C4-2B (cell line): ENCODE results near the gene NHLH2.

Experiments
- H3K27ac ChIP-seq: fragments of 450-650 bp; 2 replicates; pipeline ENCODE4 v1.5.1; 2017
- ZFX ChIP-seq: fragments of 450-650 bp; IDR thresholded peaks from 2 replicates; pipeline ENCODE4 v1.6.1; 2017
- TF ChIP-seq, protein P1 (sequence below): fragments of 450-650 bp; conservative IDR thresholded peaks from 2 replicates; pipeline ENCODE4 v1.5.1; 2017; ENCODE audit warnings: mild to moderate bottlenecking

NHLH2 gene

DNA sequence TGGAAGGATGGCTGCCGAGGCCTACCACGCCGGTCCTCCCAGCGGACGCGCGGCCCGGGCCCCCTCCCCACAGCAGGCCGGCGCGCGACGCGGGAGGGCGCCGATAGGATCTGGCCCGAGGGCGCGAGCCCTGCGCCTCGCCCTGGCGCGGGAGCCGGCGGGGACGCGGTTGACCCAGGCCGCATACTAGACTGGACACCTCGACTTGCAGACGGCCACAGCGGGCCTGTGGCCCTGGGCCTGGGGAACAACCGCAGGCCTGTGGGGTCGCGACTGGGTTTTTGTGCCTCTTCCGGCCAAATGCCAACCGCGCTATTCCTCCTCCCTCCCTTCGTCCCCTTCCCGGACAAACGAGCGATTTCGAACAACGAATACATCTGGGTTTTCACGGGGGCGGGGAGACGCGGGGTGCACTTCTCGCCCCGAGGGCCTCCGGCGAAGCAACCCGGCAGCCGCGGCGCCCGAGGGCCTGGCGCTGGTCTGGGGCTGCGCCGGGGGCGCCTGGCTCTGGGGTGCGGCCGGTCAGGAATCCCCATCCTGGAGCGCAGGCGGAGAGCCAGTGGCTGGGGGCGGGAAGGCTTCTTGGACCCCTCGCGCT lies 2.4 kb downstream of the NHLH2 start:
- no peak overlapping the region for H3K27ac ChIP-seq
- TF ChIP-seq, protein P1, sequence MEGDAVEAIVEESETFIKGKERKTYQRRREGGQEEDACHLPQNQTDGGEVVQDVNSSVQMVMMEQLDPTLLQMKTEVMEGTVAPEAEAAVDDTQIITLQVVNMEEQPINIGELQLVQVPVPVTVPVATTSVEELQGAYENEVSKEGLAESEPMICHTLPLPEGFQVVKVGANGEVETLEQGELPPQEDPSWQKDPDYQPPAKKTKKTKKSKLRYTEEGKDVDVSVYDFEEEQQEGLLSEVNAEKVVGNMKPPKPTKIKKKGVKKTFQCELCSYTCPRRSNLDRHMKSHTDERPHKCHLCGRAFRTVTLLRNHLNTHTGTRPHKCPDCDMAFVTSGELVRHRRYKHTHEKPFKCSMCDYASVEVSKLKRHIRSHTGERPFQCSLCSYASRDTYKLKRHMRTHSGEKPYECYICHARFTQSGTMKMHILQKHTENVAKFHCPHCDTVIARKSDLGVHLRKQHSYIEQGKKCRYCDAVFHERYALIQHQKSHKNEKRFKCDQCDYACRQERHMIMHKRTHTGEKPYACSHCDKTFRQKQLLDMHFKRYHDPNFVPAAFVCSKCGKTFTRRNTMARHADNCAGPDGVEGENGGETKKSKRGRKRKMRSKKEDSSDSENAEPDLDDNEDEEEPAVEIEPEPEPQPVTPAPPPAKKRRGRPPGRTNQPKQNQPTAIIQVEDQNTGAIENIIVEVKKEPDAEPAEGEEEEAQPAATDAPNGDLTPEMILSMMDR: no peak
- TF ChIP-seq ZFX: no peak

DNA sequence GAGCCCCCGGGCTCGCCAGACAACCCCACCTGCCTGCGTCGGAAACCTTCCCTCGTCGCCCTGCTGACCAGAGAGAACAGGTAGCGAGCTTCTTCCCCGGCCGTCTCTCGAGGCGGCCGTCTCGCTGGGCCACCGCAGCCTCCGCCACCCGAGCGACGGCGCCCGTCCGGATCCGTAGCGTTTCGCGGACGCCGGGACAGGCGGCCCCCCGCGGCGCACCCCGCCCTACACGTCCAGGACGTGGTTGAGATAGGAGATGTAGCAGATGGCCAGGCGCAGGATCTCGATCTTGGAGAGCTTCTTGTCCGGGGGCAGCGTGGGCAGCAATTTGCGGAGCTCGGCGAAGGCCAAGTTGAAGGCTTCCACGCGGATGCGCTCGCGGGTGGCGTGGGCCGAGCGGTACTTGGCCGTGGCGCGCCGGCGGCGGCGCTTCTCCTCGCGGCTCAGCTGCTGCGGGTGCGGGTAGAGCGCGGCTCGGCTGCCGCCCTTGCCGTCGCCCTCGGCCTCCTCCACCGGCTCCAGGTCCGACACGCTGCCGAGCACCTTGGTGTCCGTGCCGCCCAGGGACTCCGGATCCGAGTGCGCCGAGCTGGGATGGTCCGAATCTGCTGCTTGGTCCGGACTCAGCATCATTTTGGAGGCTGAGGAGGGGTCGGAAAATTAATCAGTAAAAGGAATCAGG lies 3.0 kb downstream of the NHLH2 start:
- no peak overlapping the region for H3K27ac ChIP-seq
- no peak for TF ChIP-seq ZFX
- TF ChIP-seq, protein P1: no peak

DNA sequence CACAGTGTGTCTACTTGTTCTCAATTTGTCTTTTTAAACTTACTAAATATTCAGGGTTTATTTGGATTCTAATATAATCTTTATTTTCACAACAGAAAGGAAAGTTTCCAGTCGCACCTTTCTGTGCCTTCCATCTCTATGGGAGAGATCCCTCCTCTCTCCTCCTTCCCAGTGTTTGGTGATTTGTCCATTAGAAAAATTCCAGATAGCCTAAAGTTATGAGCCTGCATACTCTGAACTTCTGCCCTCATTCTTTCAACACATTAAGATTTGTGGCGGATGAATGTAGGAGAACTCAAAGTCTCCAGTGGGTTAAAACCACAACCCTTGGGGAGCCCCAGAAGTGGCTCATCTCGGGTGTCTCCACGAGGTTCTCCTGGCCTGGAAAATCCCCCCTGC lies 3.6 kb downstream of the NHLH2 start:
- TF ChIP-seq ZFX: no peak
- TF ChIP-seq, protein P1: no peak
- no peak overlapping the region for H3K27ac ChIP-seq

DNA sequence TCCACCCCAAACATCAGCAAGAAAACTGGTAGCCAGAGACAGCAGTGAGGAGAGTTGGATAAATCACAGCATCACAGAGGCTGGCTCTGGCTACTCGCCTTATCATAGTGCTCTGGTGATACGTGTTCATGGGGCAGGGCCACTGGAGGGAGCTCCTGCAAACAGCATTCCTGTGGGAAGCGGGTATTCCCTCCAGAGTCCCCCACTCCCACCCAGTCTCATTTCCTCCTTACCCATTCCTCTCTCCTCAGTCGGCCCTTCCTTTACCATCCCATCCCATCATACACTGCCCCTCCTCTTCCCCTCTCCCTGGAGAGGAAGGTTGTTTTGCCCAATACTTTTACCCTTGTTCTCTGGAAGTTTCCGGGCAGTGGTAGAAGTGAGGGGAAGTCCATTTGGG lies 7.1 kb downstream of the NHLH2 start:
- TF ChIP-seq ZFX: no peak
- TF ChIP-seq, protein P1: peak; percentile 21
- H3K27ac ChIP-seq: no peak overlapping the region

DNA sequence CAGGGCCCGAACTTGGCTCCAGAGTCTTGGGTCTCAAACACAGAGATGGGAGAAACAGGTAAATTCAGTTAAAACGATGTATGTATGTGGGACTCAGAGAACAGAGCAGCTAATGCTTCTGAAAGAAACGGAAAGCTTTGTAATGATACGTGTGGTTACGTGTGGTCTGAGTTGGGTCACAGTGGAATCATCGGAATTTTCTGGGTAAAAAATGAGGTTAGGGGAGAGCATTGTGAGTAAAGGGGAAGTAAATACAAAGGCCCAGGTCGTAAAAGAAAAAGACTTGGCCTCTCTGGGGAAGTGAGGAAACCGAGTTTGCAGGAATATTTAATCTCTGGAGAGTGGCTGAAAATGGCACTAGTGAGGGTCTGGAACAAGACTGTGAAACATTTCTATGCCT lies 8.3 kb downstream of the NHLH2 start:
- no peak overlapping the region for H3K27ac ChIP-seq
- TF ChIP-seq ZFX: no peak
- TF ChIP-seq, protein P1: no peak

DNA sequence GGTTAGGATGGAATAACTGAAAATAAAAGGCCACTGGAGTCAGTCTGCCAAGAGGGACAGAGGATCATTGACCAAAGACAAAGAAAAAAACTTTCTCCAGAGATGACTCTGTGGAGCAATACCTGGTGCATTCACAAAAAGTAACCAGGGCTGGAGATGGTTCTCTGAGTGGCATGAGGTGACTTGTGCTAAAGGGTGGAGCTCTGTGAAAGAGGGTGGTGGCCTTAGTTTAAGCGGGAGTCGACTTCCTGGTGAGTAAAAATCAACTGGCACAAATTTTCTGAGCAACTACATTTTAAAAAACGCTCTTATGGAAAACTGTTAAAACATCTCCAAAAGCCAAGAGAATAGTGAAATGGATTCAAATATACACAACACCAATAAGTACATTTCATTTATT lies 10.0 kb downstream of the NHLH2 start:
- no peak overlapping the region for H3K27ac ChIP-seq
- TF ChIP-seq, protein P1: no peak

DNA sequence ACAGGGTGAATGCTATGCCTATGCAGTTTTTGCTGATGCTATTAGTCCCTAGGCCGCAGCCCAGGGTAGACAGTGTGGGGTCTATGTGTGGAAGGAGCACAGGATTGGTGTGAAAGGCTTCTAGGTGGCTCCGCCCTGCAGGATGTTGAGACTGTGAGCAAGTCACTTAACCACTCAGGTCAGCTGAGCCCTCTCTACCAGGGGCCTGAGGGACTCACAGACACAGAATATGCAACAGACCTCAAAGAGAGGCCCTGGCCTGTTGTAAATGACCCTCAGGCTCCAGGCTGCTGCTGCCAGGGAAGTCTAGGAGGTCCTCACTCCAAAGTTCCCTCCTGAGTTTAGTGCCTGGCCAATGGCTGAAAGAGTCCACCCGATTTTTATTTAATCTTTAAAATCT lies 11.0 kb downstream of the NHLH2 start:
- TF ChIP-seq, protein P1: no peak
- no peak for TF ChIP-seq ZFX
- no peak overlapping the region for H3K27ac ChIP-seq
